Activated CD8-positive, alpha-beta memory T cell treated with anti-CD3 and anti-CD28 coated beads for 1 hour (primary cell): Measurements from ENCODE around the gene MRO.
"Not testable (repeated sequence)": the region's sequence is repeated elsewhere in the genome, so short reads cannot be mapped to it uniquely, and the experiment has no call there.

Source experiments
- DNase-seq, 2 donors: peaks; one replicate each; pipeline ENCODE4 v3.0.0-alpha.2; 2020; ENCODE audit warnings: low read depth in 1 of 2; ENCODE audit errors: extremely low read depth in 1 of 2

MRO gene

DNA sequence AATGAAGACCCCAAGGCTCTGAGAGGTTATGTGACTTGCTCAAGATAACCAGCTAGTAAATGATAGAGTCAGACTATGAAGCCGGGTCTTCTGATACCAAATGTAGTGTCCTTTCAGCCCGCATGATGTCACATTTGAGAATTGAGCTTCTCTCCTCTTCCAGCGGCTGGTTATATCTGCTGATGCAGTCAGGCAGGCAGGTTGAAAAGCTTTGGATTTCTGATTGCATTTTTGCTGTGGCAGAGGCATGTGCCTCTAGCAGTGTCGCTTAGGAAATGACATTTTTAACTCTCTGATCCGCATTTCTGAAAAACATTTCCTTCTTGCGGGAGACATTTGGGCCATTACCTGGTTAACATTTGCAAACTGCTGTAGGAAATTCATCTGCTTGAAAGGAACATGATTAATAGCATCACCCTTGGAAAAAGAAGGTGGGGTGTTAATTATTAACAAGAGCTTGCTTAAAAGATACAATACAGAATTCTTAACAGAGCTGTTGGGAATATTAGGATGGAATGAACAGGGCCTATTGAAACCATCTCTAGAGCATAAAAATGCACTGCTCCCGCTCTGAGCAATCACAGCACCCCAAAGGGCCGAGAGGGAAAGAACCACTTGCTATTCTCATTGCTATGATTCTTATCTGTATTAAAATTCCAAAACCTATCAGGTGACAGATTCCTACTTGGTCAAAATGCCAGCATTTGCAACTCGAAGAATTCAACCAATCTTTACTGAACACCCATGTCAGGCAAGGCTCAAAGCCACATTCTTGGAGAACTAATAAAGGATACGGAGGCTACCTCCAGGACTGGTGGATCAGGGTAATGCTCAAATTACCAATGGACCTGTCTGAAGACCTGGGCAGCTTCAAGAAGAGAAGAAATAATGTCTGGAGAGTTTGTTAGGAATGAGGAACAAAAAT, 25.9 kb downstream of the MRO start:
- no peak for DNase-seq

DNA sequence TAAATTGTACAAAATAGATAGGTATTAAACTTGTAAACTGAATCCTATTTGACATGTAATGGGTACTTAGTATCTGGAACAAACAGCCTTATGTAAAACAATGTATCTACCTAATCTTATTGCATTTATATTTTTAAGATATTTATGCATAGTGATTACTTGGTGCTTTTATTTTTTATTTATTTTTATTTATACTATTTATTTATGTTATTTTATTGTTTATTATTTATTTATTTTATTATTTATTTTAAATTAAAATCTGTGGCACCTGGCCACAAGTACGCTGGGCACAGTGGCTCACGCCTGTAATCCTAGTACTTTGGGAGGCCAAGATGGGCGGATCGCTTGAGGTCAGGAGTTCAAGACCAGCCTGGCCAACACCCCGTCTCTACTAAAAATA, 26.9 kb downstream of the MRO start:
- DNase-seq: no peak

DNA sequence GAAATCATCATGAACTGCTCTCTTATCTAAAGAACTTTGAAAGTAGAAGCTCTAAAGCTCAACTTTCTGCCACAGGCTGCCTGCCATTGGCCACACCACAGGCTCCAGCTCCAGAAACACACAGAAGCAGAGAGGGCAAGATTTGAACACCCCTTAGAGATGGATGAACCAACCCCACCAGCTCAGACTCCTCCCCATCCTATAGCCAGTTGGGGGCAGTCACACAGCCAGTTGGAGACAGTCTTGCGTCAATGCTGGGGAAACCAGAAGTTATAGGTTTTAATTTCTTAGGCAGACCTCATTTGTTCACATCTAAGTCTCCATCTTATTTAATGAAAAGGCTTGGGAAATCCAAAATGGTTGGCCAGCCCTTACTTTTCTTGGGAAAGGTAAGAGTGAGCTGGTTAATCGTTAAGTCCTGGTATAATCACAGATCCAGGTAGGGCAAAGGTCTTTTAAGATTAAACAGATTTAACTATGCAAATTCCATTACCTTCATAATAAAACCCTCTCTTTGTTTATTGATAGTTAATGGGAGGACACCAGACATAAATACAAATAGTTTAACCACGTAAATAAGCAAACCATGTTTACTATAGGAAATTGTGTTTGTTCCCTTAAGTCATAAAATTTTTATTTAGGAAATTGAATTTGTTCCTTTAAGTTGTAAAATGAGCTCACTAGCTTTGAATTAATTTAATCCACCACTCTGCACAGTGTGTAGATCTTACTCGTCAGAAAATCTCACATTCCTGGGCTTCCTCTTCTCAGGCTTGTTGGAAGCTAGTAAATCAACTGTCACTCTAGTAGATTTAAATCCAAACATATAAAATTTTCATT, 28.0 kb downstream of the MRO start:
- DNase-seq: no peak

DNA sequence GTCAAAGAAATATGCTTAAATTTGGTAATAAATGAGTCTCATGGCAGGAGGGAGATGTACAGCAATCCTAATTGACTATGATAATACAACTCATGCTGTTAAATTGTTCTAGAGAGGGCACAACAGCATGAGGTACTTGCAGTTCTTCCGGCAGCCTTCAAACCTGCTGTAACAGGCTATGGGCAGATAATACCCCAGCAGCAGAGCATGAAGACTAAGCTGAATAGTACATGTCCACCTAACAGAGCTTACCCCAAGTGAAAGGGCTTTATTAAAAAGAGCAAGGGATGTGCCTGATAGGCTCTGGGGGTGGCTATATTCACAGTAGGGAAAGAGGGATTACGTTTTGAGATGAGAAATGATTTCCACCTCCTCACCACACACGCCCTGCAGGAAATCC, 28.9 kb downstream of the MRO start:
- DNase-seq: no peak

DNA sequence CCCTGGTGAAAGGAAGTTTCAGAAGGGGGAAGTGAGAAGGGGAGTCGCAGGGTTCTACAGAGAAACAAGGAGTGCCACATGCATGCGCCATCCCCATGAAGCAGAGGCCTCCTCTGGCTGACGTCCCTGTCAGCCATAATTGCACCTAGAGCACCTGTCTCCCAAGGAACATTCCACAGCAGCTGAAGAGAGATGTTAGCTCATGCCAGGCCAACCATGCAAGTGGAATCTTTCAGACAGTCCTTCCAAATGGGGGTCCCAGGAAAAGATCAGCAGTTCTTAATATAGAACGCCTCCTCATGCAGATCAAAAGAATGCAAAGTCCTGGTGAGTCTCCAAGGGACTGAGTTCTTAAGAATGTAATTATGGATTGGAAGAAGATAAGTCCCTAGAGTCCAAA, 29.6 kb downstream of the MRO start:
- no peak for DNase-seq

DNA sequence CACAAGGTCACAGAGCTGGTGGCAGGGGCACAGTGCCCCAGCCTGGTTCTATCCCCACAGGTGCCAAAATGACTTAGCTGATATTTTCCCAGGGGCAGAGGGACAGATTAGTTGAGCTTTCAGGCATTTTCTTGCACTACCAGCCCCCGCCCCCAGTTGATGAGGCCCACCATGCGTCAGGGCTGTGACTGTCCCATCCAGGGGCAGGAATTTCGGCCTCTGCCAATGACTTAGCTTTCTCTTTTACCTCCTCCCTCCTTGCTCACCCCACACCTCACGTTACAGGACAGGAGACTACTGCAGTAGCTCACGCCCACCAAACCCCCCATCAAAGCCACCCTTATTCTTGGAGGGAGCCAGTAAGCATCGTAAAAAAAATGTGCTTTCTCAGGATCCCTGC, 31.5 kb downstream of the MRO start:
- DNase-seq: no peak

DNA sequence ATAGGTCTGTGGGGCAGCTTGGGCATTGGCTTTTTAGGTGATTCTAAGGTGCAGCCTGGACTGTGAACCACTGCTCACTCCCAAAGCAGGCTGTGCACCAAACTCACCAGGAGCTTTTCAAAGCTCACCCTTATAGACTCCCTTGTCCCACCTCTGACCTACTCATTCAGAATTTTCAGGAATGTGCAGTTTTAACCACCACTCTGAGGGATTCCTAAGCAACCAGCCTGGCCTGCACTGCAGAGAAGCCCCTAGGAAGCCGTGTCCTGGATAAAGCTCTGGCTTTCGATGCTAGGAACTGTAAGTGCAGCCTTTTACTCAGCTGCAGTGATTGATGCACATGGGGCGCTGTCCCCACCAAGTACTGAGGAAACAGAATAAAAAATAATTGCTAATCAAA, 33.0 kb downstream of the MRO start:
- no peak for DNase-seq

DNA sequence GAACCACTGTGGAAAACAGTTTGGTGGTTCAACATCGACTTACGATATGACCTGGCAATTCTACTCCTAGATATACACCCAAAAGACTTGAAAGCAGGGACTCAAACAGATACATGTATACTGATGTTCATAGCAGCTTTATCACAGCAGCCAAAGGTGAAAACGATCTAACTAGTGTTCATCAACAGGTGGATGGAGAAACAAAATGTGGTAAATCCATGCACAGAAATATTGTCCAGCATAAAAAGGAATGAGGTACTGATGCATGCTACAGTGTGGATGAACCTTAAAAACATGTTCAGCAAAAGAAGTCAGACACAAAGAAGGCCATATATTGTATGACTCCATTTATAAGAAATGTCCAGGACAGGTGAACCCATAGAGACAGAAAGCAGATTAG, 36.3 kb downstream of the MRO start:
- DNase-seq: no peak

DNA sequence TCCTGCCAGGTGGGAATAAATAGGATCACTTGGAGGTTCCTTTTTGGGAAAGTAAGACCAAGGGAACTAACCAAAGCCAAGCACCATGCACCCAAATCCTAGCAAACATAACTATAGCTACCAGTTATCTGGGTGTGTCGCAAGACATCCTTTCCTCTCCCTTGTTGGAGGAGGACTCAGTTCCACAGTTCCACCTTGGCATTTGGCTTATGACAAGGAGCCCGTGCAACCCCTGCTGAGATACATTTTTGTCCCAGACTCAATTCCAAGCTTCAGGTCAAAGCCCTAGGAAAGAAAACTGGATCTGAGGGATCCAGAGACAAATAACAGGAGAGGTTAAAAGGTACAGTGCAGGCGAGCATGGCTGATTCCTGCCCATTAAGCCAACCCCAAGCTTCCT, 40.8 kb downstream of the MRO start:
- DNase-seq: not testable (repeated sequence)

DNA sequence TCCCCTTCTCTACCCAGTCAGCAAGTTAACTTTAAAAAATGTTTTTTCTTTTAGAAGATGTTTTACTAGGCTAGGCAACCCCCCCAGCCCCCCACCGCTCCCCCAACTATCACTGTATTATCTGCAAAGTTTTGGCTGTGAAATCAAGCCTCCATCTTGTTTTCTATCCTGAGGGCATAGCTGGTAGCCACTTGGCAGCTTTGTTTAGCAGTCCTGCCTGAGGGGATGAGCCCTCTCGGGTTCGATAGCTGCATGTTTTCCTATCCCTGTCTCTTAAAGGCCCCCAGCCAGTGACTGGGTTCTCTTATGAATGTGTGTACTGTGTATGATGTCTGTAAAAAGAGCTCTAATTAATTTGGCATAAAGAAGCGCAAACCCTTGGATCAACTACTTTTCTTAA, 43.4 kb downstream of the MRO start:
- DNase-seq: no peak

DNA sequence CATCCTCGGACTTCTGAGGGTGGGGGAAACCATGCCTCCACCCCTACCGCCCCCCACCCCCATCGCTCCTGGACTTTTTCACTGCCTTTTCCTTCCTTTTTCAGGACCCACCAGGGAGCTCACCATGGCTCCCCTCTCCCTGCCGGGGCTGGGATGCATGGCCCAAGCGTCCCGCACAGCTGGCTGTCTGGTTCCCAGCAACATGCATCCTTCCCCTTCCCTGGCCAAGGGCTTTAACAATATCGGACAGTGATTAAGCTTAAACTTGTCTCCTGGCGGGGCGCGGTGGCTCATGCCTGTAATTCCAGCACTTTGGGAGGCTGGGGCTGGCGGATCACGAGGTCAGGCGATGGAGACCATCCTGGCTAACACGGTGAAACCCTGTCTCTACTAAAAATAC, 44.1 kb downstream of the MRO start:
- DNase-seq: no peak

DNA sequence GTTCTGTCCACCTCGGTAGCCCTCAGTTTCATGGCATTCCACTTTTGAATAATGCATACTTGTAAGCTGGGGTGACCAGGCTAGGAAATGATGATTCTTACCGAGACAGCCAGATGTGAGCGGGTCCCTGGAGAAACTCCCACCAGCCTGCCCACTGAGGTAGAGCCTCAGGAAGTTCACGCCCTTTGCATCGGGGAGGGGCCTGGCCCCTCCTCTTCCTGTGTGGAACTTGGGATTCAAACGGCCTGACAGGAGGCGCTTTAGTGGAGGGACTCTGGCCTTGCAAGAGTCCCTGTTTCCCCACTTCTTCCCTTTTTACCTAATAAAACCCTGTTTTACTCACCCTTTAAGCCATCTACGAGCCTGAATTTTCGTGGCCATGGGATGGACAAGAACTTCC, 44.6 kb downstream of the MRO start:
- no peak for DNase-seq

DNA sequence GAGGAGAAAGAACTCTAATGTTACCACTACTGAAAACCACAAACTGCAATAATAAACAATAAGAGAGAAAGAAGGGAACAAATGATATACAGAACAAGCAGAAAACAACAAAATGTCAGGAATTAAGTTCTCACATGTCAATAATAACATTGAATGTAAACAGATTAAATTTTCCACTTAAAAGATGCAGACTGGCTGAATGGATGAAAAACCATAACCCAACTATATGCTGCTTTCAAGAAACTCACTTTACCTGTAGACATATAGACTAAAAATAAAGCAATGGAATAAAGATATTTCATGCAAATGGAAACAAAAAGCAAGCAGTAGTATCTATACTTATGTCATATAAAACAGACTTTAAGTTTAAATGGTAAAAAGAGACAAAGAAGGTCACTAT, 50.4 kb downstream of the MRO start:
- no peak for DNase-seq

DNA sequence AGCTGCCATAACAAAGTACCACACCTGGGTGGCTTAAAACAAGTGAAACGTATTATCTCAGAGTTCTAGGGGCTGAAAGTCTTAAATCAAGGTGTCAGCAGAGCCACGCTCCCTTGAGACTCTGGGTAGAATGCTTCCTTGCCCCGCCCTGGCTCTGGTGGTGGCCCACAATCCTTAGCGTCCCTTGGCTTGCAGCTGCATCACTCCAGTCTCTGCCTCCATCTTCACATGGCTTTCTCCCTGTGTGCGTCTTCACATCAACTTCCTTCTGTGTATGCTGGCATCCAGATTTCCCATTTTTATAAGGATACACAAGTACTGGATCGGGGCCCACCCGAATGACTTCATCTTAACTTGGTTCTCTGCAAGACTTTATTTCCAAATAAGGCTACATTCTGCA, 62.5 kb downstream of the MRO start:
- DNase-seq: no peak

DNA sequence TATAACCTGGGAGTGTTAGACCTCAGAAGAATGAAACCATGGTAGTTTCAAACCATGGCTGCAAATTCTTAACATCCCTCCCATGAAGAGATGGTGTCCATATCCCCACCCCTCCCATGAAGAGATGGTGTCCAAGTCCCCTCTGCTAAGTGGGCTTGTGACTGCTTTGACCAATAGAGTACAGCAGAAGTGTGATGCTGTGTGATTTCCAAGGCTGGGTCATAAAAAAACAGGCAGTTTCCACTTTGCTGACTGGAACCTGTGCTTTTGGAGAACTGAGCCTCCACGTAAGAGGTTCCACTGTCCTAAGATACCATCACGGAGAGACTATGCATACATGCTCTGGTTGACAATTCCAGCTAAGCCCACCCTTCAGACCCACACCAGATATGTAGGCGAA, 65.5 kb downstream of the MRO start:
- DNase-seq: no peak

DNA sequence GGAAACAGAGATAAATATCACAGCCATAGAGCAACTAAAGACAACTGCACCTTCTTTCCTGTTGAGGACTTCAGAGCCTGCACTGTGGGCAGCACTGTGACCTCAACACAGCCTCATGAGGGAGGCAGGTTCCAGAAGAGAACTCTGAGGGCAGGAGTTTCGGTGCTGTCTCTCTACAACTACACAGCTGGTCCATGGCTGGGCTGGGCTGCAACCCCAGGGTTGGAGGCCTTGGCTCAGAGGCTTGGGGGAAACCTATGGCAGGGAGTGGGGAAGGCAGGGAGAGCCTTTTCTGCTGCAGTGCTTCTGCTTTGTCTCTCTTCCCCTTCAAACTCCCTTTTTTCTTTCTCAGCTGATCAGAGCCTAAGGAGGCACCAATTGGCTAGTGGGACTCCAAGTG, 66.5 kb downstream of the MRO start:
- DNase-seq: no peak

DNA sequence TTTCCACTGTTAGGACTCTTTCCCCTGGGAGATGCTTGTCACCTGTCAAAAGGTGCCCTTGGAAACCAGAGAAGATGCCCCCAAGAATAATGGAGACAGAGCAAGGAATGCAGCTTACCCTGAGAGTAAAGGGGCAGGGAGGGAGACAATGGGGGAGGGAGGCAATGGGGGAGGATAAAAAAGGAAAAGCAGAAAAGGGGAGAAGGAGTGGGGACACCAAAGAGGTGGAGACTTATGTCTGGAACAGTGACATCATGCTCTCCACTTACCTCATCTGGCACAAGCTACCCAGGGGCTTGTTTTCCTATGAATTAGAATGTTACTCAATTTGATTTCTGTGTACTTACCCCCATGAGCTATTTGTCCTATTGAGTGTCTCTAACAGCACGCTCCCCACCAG, 67.9 kb downstream of the MRO start:
- DNase-seq: no peak

DNA sequence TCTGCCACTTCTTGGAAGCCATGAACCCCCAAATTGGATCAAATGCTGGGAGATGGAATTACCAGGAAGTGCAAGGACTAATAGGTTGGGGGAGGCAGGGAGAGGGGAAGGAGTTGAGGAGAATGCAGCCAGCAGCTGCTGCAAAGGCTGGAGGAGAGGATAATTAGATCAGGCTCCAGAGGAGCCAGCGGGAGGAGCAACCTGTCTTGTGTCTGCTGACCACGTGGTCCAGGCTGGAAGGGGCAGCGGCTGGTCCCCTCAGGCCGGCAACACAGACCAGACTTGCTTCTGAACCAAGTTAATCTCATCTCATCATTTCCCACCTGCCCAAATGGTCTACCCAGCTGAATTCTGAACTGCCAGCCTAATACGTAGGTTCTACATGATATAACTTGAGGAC, 68.3 kb downstream of the MRO start:
- no peak for DNase-seq

DNA sequence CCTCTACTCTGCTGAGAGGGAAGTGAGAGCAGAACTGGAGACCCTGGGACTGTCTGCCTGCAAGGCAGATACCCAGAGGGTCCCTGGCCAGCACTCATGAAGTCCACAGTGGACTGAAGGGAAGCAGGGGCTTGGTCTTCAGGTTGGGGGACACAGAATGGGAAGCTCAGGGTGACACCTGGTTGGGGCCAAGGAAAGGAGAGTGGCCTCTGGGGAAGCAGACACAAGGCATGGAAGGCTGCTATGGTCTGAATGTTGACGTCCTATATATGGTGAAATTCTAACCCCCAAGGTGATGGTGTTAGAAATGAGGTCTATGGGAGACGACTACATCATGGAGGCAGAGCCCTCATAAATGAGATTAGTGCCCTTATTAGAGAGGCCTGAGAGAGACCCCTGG, 69.3 kb downstream of the MRO start:
- no peak for DNase-seq

DNA sequence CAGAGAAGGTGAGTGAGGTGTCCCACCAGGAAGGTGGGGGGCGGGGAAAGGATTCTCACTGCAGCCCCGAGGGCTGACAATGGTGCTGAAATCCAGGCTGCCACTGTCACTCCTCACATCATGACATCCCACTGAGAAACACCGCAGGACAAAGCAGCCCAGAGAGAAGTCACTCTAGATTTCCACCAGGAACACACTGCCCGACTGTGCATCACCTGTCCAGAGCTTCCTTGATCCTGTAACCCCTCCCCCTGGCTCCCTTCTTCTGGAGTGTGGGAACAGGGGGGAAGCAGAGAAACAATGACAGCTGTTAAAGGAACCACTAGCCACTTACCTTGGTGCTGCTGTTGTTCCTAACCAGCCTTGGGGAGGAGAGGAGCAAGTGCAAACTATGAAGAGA, 69.9 kb downstream of the MRO start:
- DNase-seq: no peak

DNA sequence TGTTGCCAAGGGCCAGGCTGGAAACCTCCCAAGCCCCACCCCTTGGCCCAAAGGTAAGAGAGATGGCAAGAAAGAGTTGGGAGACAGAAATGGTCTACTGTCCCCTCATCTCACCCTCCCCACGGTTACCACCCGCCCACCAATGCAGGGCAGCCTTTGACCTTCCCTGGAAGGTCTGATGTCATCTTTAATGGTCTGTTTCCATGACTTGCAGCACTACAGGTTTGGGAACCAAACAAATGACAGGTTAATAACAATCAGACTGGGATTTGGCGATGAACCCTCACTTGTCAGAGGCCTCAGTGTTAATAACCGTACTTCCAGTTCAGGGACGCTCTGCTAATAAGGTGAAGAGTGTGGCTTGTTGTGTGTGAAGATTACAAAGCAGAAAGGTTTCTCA, 70.4 kb downstream of the MRO start:
- DNase-seq: no peak
